GM18861 (cell line): ENCODE measurements around the gene ARHGEF12.

Experiments
- ATAC-seq: cut with Tn5 transposase; IDR thresholded peaks from one replicate; pipeline ENCODE4 v1.9.1; 2021; ENCODE audit not compliant: unreplicated experiment

Gene ARHGEF12

DNA sequence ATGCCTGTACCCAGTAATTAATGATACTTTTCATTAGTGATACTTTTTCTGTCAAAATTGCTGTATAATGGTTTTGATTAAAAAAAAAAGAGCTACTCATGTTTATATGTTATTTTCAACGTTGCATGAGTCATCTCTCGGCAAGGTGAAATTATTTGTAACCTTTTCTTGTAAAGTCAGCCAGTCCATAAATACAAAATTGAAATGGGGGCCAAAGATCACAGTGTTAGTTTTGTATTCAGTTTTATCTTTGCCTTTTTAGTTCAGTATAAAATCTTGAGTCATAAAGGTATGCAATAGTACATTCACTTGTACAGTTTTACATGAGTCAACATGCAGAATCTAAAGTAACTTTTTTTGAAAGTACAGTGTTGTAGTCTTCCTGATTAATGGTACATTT is 4.3 kb downstream of the ARHGEF12 start:
- ATAC-seq: no peak

DNA sequence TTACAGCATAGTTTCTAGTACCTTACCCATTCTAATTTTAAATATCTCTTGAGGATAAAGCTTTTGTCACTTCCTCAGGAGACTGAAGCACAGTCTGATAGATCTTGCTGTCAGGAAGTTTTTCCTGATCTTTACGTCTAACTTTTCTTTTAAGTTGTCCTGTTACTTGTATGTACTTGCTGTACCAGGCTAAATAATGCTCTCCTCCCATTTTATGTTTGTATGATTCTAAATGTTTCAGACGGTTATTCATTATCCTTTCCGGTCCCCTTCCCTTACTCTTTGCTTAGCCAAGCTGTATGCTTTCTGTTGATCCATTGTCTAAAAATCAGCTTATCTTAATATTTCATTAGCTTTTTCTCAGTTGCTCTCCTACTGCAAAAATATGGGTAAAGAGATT is 6.0 kb downstream of the ARHGEF12 start:
- no peak for ATAC-seq

DNA sequence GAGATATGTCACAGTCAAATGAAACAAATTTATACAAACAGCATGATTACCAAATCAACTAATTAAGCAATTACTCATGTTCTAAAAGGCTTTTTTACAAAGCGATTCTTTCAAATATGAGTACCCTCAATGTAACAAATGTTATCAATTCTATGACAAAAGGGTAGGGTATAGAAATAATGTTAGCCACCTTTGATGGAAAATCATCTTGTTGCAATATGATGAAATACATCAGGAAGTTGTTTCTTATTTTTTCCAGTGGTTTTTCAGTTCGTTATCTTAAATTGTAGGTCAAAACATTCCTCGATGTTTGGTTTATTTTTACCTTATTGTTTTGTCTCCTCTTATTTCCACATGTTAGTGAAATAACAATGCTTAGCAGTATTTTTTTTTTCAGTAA is 6.5 kb downstream of the ARHGEF12 start:
- no peak for ATAC-seq

DNA sequence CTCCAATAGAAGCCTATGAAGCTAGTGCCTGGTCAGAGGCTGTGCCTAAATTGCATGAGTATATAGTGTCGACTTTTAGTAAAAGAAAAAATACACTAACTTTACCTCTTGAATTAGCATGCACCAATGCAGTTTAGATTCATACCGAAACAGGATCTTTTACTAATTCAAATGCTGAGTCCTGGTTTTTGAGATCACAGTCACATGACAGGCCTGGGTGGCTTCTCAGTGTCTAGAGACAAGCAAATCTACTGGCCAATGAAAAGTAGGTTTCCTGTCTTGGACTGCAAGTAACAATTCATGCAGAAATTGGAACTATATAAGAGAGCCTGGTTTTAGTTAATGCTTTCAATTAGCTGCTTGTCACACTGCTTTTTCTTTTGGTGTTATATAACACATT is 7.2 kb downstream of the ARHGEF12 start:
- ATAC-seq: peak; percentile 62

DNA sequence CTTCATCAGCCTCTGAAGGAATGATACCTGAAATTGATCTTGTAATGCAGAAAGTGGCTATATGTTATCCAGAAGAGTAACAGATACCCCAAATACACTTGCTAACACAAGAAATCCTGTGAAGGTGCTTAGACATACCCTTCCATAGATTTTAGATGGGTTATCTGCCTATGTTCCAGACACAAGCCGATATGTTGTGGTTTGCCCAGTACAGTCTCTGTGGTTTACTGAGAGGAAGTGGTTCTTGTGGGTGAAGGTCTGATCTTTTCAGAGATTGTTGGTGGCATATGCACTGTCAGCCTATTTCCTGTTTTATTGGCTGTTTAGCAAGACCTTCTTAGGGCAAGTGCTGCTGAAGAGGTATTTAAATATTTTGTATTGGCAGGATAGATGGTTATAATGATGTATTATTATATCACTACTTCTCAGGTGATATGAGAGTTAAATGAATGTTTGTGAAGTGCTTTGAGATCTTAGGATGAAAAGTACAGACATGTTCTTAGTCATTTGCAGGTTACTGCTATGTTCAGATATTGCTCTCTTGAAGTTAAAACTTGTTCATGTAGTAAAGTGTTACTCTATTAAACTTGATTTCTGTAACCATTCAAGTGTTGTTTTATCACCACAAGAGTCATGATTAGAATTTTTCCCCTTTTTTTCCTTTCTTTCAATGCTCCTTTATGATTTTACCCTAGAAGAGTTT is 8.2 kb downstream of the ARHGEF12 start:
- ATAC-seq: peak; percentile 72

DNA sequence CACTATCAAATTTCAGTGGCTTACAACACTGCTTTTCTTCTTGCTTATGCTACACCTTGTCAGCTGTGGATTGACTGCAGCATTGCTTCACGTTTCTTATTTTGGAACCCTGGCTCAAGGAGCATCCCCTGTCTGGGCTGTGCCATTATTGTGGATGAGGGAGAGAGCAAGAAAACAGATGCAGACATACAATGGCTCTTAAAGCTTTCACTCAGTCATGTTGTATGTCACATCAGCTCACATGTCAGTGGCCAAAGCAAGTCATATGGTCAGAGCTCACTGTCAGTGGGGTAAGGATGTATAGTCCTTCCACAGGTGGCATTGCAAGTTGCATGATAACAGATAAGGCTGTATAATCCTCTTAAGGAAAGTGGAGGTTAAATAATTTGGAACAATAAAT is 10.0 kb downstream of the ARHGEF12 start:
- no peak for ATAC-seq

DNA sequence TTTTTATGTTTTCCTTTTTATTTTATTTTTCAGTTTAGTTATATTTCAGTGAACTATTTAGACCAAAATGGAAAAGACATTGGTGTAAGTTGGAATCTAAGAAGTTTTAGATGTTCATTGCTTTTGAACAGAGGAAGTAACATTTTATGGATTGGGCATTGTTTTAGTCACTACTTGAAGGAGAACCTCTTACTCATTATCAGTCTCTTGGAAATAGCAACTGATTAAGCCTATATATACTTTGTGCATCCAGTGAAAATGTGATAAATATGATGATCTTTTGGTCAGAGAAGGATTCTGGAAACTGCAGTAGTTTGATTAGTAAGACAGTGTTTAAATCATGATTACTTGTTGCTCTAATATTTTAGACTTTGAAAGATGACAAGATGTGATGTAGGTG is 14.4 kb downstream of the ARHGEF12 start:
- no peak for ATAC-seq

DNA sequence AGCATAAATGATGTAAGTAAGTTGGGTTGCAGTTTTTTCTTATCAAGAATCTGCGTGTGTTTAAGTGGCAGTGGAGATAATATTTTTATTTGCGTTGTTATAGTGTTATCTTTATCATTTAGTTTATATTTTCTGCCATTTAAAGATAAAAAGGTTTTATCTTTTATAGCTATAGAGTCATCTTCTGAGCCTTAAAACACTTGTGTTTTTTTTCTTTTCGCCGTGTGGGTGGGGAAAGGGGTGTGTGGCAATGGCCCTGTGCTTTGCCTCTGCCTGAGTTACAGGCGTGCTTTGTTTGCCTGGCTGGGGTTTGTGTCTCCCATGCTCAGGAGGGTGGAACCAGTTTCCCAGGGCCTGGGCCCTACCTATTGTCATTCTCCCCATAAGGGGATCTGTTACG is 16.2 kb downstream of the ARHGEF12 start:
- ATAC-seq: no peak

DNA sequence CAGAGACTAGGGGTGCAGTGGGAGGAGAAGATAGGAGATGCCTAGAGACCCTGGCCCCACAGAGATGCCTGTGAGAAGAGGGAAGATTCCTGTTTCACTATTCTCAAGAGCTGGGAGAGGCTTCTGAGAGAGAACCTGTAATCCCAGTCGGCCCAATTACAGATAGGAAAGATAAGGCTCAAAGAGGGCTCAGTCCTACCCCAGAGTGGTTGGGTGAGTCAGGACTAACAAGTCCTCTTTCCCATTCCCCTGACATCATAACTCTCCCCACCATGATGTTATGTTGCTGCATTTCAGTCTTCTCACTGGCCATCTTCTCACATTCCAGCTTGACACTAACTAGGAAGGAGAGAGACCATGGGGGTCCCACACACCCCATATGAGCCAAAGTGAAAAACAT is 17.9 kb downstream of the ARHGEF12 start:
- ATAC-seq: no peak

DNA sequence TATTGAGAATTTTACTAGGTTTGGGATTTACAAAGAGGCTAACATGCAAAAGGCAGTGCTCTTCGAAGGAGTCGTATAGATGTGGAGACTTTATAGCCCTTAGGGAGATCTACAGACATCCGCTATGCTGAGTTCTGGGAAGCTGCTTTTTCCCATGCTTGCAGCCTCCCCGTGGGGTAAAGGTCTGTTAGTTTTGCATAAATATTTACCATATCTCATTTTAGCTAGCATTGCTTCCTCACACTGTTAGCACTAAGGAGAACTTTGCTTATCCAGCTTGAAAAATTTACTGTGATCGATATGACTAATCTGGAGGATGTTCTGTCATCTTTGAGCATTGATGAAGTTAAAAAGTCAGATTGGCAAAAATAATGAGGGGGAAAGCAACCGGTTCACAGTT is 18.6 kb downstream of the ARHGEF12 start:
- no peak for ATAC-seq

DNA sequence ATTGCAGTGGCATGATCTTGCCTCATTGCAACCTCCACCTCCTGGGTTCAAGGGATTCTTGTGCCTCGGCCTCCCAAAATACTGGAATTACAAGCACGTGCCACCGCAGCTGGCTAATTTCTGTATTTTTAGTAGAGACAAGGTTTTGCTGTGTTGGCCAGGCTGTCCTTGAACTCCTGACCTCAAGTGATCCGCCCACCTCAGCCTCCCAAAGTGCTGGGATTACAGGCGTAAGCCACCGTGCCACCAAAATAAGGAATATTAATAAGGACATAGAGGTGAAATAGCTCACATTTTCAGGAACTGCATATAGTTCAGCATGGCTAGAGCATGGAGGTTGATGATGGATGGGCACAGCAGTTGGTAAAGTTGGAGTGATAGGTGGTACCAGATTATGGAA is 21.4 kb downstream of the ARHGEF12 start:
- ATAC-seq: no peak

DNA sequence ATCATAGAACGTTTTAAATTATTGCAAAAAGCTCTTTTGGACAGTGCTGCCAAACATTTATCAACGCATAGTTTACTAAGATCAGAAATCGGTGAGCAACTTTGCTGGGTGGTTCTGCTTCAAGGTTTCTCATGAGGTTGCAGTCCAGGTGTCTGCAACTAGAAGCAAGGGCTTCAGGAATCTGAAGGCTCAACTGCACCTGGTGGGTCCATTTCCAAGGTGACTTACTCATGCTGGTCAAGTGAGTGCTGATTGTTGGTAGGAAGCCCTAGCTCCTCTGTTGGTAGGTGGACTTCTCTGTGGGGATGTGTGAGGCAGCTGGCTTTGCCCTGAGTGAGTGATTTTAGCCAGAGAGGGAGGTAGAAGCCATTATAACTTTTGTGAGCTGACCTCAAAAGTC is 22.5 kb downstream of the ARHGEF12 start:
- no peak for ATAC-seq

DNA sequence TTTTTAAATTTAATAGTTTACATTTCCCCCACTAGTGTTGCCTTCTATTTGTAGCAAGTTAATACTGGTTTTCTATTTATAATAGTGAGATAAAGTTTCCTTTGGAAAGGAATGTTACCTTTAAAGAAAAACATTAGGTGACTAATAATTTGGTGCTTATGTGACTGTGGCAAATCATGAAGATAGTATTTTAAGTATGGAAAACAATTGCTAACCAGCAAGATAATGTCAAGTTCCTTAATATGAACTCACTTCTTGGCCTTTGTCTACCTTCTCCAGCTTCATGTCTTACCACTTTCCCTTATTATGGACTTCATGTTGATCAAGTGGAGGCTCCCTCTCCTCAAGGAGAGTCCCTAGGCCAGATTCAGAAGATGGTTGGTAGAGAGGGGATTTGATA is 27.2 kb downstream of the ARHGEF12 start:
- no peak for ATAC-seq

DNA sequence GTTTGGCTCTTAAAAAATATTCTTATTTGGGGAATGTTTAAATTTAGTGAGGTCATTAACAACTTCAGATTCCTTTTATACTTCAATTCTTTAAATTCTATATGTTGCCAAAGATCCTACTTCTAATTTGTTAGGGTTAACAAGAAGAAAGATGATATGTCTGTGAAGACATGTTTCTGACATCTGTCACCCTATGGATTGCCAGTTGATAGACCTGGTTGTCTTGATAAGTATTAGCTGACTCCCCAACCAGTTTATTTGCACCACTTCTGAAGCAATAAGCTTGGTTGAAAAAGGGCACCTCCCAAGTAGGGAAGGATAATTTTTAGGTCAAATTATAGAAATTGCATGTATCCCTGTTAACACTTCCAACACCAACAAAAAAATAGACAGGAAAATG is 29.3 kb downstream of the ARHGEF12 start:
- no peak for ATAC-seq

DNA sequence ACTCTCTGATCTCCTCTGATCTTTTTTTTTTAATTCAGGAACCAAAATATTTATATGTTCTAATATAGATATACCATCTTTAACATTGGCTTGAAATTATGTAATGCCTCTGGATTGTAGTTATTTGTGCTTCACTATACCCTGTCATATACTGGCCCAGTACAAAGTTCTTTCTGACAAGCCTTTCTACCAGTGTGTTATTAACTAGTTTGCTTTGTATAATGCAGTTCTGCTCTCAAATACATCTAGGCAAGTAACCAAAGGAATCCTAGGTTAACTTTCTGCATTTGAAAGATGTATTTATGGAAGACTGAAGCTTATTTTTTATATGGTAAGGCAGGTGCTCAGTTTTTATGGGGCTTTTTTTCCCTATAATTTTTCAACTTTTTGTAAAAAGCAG is 36.1 kb downstream of the ARHGEF12 start:
- ATAC-seq: no peak

DNA sequence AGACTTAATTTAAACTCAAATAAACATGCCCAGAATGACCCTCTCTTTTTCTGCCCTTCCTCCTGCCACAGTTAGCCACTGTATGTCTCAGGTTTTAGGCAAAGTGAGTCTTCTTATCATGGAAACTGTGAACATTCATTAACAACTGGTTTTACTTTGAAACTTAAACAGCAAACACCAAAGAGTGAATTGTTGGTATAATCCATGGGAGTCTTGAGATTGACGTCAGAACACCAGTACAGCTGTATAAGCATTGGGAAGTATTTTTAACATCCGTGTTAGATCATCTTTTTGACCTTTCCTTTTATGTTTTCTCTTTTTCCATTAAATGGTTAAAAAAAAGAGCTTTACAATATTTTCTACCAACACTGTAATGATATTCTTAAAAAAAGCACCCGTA is 38.9 kb downstream of the ARHGEF12 start:
- no peak for ATAC-seq

DNA sequence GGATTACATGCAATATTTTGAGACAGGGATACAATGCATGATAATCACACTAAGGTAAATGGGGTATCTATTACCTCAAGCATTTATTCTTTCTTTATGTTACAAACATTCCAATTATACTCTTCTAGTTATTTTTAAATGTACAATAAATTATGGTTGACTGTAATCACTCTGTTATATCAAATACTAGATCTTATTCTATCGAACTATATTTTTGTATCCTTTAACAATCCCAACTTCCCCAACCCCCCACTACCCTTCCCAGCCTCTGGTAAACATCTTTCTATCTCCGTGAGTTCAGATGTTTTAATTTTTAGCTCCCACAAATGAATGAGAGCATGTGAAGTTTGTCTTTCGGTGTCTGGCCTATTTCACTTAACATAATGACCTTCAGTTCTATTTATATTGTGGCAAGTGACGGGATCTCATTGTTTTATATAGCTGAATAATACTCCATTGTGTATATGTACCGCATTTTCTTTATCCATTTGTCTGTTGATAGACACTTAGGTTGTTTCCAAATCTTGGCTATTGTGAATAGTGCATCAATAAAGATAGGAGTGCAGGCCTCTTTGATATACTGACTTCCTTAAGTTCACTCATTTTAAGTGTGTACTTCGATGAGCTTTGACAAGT is 40.5 kb downstream of the ARHGEF12 start:
- no peak for ATAC-seq

DNA sequence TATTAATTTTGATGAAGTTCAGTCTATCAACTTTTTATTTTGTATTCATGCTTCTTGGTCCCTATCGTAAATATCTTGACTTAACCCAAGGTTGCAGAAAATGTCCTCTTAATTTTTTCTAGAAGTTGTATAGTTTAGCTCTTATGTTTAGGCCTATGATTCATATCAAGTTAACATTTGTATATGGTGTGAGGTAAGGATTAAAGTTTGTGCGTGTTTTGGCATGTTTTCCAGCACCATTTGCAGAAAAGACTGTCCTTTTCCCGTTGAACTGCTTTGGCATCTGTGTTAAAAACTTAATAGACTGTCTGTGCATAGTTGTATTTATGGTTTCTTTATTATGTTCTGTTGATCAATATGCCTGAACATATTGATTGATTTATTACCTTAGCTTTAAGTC is 42.3 kb downstream of the ARHGEF12 start:
- ATAC-seq: no peak

DNA sequence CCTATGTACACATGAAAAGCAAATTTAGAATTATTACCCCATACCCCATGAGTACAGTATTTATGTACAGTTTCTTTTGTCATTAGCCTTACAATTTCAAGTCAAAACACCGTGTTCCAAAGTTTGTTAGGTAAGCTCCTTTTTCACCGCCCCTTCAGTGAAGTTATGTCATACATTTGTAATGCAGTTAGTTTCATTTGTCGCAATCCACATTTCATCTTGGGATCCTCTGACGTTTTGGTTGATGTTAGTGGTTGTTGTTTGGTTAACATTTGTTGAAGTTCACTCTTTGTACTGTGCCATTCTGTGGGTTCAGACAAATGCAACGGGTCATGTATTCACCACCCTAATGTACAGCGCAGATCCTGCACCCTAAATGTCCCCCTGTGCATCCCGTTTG is 45.2 kb downstream of the ARHGEF12 start:
- ATAC-seq: no peak

DNA sequence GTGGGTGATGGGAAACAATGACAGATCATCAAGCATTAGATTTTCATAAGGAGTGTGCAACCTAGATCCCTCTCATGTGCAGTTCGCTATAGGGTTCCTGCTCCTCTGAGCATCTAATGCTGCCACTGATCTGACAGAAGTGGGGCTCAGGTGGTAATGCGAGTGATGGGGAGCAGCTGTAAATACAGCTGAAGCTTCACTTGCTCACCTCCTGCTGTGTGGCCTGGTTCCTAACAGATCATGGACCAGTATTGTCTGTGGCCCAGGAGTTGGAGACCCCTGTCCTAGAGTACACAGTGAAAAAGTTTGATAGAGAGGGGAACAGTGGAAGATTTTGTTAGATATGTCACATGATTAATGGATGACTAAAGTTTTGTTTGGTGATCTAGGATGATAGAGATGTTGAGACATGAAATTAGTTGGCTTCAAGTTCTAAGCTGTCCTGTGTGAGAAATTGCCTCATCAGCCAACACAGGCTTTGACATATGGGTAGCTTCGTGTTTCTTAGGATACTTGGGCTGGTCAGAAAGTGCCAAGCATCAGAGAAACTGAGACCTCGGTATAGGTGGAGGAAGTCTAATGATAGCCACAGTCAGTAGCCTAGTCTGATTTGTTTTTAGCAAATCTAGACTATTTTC is 47.4 kb downstream of the ARHGEF12 start:
- no peak for ATAC-seq

DNA sequence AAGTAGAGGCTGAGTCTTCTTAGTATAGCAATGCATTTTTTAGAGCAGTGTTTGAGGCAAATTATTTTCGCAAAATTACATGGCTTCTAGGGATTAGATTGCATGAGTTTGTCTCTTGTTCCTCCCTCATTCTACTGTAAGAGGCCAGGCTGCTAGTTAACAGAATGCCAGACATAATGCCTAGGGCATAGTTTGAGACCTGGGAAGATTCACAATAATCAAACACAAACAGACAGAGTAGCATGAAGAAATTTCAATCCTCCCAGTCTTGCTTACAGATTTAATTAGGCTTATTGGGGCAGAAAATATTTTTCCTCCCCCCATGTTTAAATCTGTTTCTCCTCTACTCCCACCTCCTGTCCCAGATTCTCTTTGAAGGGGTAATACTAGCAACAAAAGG is 48.3 kb downstream of the ARHGEF12 start:
- no peak for ATAC-seq

DNA sequence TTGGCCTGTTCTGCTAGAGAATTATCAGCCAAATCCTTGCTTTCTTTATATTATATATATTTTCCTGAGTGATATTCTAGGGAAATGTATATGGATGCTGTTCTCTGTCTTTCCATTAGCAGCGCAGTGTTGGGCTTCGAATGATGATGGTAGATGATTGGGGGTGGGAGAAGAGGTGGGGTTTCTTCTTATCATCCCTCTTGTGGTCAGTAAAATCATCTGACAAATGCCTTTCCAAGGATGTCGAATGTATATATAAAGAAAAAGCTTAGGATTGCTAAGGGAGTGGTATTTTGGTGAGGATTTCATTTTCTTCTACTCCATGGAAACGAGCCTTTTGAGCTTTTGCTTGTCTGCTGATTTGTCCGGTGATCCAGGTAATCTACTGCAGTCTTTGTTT is 48.9 kb downstream of the ARHGEF12 start:
- no peak for ATAC-seq

DNA sequence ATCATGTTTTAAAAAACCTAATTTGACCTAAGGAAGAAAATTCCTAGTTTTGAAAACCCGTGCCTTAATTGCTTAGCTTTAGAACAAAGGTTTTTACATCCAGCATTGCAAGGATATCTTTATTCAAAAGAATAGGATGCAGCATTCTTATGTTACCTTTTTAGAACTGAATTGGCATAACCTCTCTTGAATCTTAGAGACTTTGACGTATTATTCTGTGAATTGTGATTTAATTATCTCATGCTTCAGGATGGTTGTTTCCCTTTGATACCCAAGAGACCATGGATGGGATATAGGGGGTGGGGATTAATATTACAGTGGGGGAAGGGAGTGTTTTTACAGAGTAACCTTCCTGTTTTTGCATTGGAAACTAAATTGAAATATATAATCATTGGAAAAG is 49.4 kb downstream of the ARHGEF12 start:
- no peak for ATAC-seq
